Cardiac fibroblast (primary cell): ENCODE measurements around the gene POU4F1.
A peak's percentile ranks its signal among the peaks of the same experiment; 100 is the strongest.

Experiments
- DNase-seq, 2 donors: peaks; one replicate each; pipeline versions ENCODE4 v3.0.0 to v3.0.0-alpha.2; 2010; ENCODE audit warnings: low read depth in 2 of 2
- H3K4me3 ChIP-seq, 2 donors: replicated peaks in 1 of 2; 1 replicate in 1 of 2; 2 replicates in 1 of 2; pipeline ENCODE4 v1.5.1; 2011; ENCODE audit warnings: low read depth in 2 of 2, low read length in 2 of 2, mild to moderate bottlenecking in 2 of 2, moderate library complexity in 1 of 2
- CTCF ChIP-seq: IDR thresholded peaks from one replicate; pipeline ENCODE4 v1.5.1; 2011; ENCODE audit warnings: low read depth, mild to moderate bottlenecking, low read length, inconsistent platforms

The POU4F1 gene

GRCh38 chr13:78592584-78592983, 10.8 kb downstream of the POU4F1 start:
- no peak overlapping the region for H3K4me3 ChIP-seq
- TF ChIP-seq CTCF: no peak
- no peak for DNase-seq

GRCh38 chr13:78589206-78589605, 14.1 kb downstream of the POU4F1 start:
- no peak for DNase-seq

GRCh38 chr13:78587395-78587794, 16.0 kb downstream of the POU4F1 start:
- TF ChIP-seq CTCF: no peak

More at GRCh38 chr13:78589206-78589605, 14.1 kb downstream of the POU4F1 start:
- TF ChIP-seq CTCF: no peak
- H3K4me3 ChIP-seq: no peak overlapping the region

GRCh38 chr13:78586706-78587105, 16.6 kb downstream of the POU4F1 start:
- no peak for DNase-seq
- H3K4me3 ChIP-seq: no peak overlapping the region
- TF ChIP-seq CTCF: peak; percentile 23

More at GRCh38 chr13:78587395-78587794, 16.0 kb downstream of the POU4F1 start:
- DNase-seq: no peak
- no peak overlapping the region for H3K4me3 ChIP-seq

- H3K4me3 ChIP-seq: no peak overlapping the region
- no peak for TF ChIP-seq CTCF
- no peak for DNase-seq
These were observed 27.1 kb downstream of the POU4F1 start for GRCh38 chr13:78576261-78576660.

GRCh38 chr13:78572459-78572858, 30.9 kb downstream of the POU4F1 start:
- H3K4me3 ChIP-seq: no peak overlapping the region
- TF ChIP-seq CTCF: no peak
- DNase-seq: no peak

- H3K4me3 ChIP-seq: no peak overlapping the region
- TF ChIP-seq CTCF: no peak
- DNase-seq: no peak
These were observed 34.3 kb downstream of the POU4F1 start for GRCh38 chr13:78569029-78569428.
